Measurements from ENCODE around the gene SCOC. TPM values are rescaled to one million over a fixed set of nuclear protein-coding genes. Genes with fewer than 3 reads are reported as not detected.

SCOC gene
- total RNA-seq, 1 donor from 2014 or later = 170 TPM

DNA sequence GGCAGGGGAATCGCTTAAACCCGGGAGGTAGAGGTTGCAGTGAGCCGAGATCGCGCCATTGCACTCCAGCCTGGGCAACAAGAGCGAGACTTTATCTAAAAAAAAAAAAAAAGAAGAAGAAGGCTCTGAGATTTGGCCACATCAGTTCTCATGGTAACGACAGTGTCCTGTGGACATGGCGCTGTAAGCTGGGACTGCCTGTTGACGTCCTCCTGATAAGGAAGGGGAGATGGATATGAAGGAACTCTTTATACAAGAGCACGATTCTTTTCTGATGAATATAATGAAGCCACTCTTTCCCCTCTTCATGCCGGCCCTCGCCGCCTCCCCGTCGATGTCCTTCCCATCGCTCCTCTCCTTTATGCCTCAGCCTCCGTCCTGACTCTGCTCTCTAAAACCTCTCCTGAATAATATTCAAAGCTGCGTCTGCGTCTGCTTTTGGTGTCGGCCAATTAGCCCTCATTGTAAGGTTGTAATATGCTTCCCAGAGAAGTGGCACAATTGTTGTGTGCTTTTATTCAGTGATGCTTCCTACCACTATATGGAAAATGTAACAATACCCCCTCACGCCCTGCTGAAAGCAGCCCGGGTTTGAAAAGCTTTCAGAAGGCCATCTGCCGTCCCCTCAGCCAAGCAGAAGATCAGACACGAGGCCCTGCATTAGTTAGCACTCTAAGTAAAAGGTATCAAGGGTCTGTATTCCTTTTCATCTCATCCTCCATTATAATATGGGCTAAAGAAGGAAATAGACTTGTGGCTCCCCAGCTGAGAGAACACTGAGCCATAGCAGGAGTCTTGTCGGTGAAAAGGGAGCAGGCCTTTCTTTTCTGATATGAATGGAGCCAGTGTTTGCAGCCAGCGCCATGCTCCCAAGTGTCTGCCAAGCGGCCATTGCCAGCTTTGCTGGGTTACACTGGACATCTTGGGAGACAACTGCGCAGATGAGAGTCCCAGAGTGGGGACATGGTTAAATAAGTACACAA lies 22.1 kb upstream of the SCOC start:
- Mint-ChIP-seq H3K36me3 (no peaks in the 10 kb centered on the region), H3K27me3 (ENCODE audit: insufficient read depth, low read depth) (peaks cover 10% of the 10 kb centered on the region), H3K4me1 (peaks cover 49% of the 10 kb centered on the region), H3K9me3 (no peaks in the 10 kb centered on the region), H3K4me3 (no peak overlapping the region), H3K27ac (peak overlapping the region; percentile 47)
- Histone ChIP-seq H3K36me3 (no peaks in the 10 kb centered on the region), H4K20me1 (ENCODE audit: low read depth) (no peaks in the 10 kb centered on the region), H3K9me3 (ENCODE audit: low read depth) (no peaks in the 10 kb centered on the region), H3K27ac (no peak overlapping the region), H3K4me3 (no peak overlapping the region), H3K79me2 (ENCODE audit: low read depth) (no peaks in the 10 kb centered on the region), H3K9ac (no peak overlapping the region), H3K27me3 (peaks cover 4% of the 10 kb centered on the region), H3K4me1 (peaks cover 53% of the 10 kb centered on the region), H2AFZ (replicated peaks) (peak overlapping the region; percentile 50), H3F3A (ENCODE audit: low read depth) (peaks cover 44% of the 10 kb centered on the region), H3K4me2 (peak overlapping the region; percentile 45)
- TF ChIP-seq EZH2phosphoT487 (IDR thresholded peaks at IDR 0.05) = no peak
- TF ChIP-seq, protein P1, sequence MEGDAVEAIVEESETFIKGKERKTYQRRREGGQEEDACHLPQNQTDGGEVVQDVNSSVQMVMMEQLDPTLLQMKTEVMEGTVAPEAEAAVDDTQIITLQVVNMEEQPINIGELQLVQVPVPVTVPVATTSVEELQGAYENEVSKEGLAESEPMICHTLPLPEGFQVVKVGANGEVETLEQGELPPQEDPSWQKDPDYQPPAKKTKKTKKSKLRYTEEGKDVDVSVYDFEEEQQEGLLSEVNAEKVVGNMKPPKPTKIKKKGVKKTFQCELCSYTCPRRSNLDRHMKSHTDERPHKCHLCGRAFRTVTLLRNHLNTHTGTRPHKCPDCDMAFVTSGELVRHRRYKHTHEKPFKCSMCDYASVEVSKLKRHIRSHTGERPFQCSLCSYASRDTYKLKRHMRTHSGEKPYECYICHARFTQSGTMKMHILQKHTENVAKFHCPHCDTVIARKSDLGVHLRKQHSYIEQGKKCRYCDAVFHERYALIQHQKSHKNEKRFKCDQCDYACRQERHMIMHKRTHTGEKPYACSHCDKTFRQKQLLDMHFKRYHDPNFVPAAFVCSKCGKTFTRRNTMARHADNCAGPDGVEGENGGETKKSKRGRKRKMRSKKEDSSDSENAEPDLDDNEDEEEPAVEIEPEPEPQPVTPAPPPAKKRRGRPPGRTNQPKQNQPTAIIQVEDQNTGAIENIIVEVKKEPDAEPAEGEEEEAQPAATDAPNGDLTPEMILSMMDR (IDR thresholded peaks at IDR 0.05) = no peak
- TF ChIP-seq EZH2 (IDR thresholded peaks at IDR 0.05) = no peak
- peak; percentile 32 for DNase-seq (ENCODE audit: low spot score)

DNA sequence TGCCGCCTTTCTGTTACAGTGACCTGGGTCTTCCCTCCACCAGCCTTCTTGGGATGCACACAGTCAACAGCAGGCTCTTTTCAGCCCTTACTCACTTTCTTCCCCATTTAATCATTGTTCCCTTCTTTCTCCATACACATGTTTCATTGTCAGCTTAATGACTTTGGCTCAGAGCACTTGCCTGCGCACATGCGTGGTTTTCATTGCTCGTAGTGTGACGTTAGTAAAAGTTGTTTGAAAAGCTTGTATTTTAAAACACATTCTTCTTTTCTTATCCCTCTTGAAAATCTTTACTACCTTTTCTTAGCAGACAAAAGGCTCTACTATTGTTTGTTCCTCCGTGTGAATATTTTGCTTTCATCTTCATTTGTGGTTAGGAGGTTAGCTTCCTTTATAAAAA lies 19.7 kb upstream of the SCOC start:
- Histone ChIP-seq H4K20me1 (ENCODE audit: low read depth) (no peaks in the 10 kb centered on the region), H3K9me3 (ENCODE audit: low read depth) (no peaks in the 10 kb centered on the region), H3K4me2 (peak overlapping the region; percentile 35), H3F3A (ENCODE audit: low read depth) (peaks cover 62% of the 10 kb centered on the region), H3K4me3 (no peak overlapping the region), H3K27me3 (peaks cover 4% of the 10 kb centered on the region), H3K4me1 (peaks cover 69% of the 10 kb centered on the region), H3K36me3 (no peaks in the 10 kb centered on the region), H3K79me2 (ENCODE audit: low read depth) (no peaks in the 10 kb centered on the region), H2AFZ (replicated peaks) (no peak overlapping the region), H3K9ac (no peak overlapping the region), H3K27ac (no peak overlapping the region)
- TF ChIP-seq, protein P1 (IDR thresholded peaks at IDR 0.05) = no peak
- TF ChIP-seq EZH2phosphoT487 (IDR thresholded peaks at IDR 0.05) = no peak
- no peak for TF ChIP-seq EZH2 (IDR thresholded peaks at IDR 0.05)
- H3K4me3 Mint-ChIP-seq = no peak overlapping the region
- H3K27ac Mint-ChIP-seq = no peak overlapping the region
- H3K36me3 Mint-ChIP-seq = no peaks in the 10 kb centered on the region
- H3K27me3 Mint-ChIP-seq (ENCODE audit: insufficient read depth, low read depth) = peaks cover 7% of the 10 kb centered on the region
- no peak for DNase-seq (ENCODE audit: low spot score)
- peaks cover 48% of the 10 kb centered on the region for H3K4me1 Mint-ChIP-seq
- no peaks in the 10 kb centered on the region for H3K9me3 Mint-ChIP-seq

- no peak overlapping the region for H3K4me2 ChIP-seq
- Mint-ChIP-seq H3K36me3 (no peaks in the 10 kb centered on the region), H3K27ac (no peak overlapping the region), H3K9me3 (no peaks in the 10 kb centered on the region), H3K4me3 (no peak overlapping the region), H3K4me1 (peaks cover 34% of the 10 kb centered on the region), H3K27me3 (ENCODE audit: insufficient read depth, low read depth) (peaks cover 6% of the 10 kb centered on the region)
- TF ChIP-seq EZH2 (IDR thresholded peaks at IDR 0.05) (no peak), EZH2phosphoT487 (IDR thresholded peaks at IDR 0.05) (no peak)
- TF ChIP-seq, protein P1 (IDR thresholded peaks at IDR 0.05) = no peak
- H2AFZ ChIP-seq (replicated peaks) = no peak overlapping the region
- no peak for DNase-seq (ENCODE audit: low spot score)
- no peak overlapping the region for H3K27ac ChIP-seq
- no peaks in the 10 kb centered on the region for H3K79me2 ChIP-seq (ENCODE audit: low read depth)
- peaks cover 2% of the 10 kb centered on the region for H3K27me3 ChIP-seq
- no peak overlapping the region for H3K4me3 ChIP-seq
- peaks cover 58% of the 10 kb centered on the region for H3K4me1 ChIP-seq
- no peaks in the 10 kb centered on the region for H3K36me3 ChIP-seq
- no peaks in the 10 kb centered on the region for H4K20me1 ChIP-seq (ENCODE audit: low read depth)
- peaks cover 53% of the 10 kb centered on the region for H3F3A ChIP-seq (ENCODE audit: low read depth)
- H3K9ac ChIP-seq = no peak overlapping the region
- no peaks in the 10 kb centered on the region for H3K9me3 ChIP-seq (ENCODE audit: low read depth)
These were observed 18.2 kb upstream of the SCOC start for GRCh38 chr4:140355288-140355687.

Data from neural progenitor cell (in vitro differentiated cells).